ENCODE results near the gene SLC25A11.
"Not testable (repeated sequence)": the region's sequence is repeated elsewhere in the genome, so short reads cannot be mapped to it uniquely, and the experiment has no call there.

SLC25A11 gene

GRCh38 chr17:4926577-4927335 lies 13.1 kb downstream of the SLC25A11 start:
- H3K18ac ChIP-seq (ENCODE audit: low read depth in 1 of 2, low read length in 2 of 2); H3K4ac ChIP-seq (ENCODE audit: low read depth in 1 of 2, low read length in 2 of 2); H3K79me1 ChIP-seq (replicated peaks; ENCODE audit: low read length, poor library complexity, severe bottlenecking); H3K23ac ChIP-seq (ENCODE audit: low read length in 2 of 2); H3K4me3 ChIP-seq (ENCODE audit: insufficient read depth in 1 of 2, low read depth in 1 of 2, low read length in 2 of 2); H2AK5ac ChIP-seq (ENCODE audit: low read length, severe bottlenecking); DNase-seq; H2BK12ac ChIP-seq (ENCODE audit: low read length in 2 of 2); H2BK5ac ChIP-seq (ENCODE audit: low read depth, low read length, poor library complexity, severe bottlenecking); H2BK15ac ChIP-seq (ENCODE audit: low read depth, poor library complexity, severe bottlenecking); H2BK120ac ChIP-seq (ENCODE audit: low read depth, low read length); H3K9me3 ChIP-seq (ENCODE audit: control insufficient read depth, low read length); H3K27me3 ChIP-seq (ENCODE audit: control insufficient read depth in 1 of 2, insufficient read depth in 1 of 2, low read length in 2 of 2); H3K9ac ChIP-seq (ENCODE audit: low read length); H4K91ac ChIP-seq (ENCODE audit: low read length); H3K27ac ChIP-seq (ENCODE audit: low read length, poor library complexity, severe bottlenecking); H3K4me2 ChIP-seq (ENCODE audit: low read length, poor library complexity, severe bottlenecking); H2AFZ ChIP-seq (ENCODE audit: low read depth, low read length); H3K14ac ChIP-seq (ENCODE audit: low read length in 2 of 2); H3K4me1 ChIP-seq (ENCODE audit: control insufficient read depth, insufficient read depth, low read depth, low read length); H4K8ac ChIP-seq (ENCODE audit: low read length): not testable (repeated sequence)
- 92% methylated on average over 24 of the region's 24 CpGs for WGBS
- H3K36me3 ChIP-seq (ENCODE audit: control insufficient read depth in 1 of 2, insufficient read depth in 2 of 2, low read depth in 1 of 2, low read length in 2 of 2): peaks cover 5 to 11% of the 10 kb centered on the region in 2 experiments

GRCh38 chr17:4921320-4921719 lies 18.5 kb downstream of the SLC25A11 start:
- H3K79me1 ChIP-seq (replicated peaks; ENCODE audit: low read length, poor library complexity, severe bottlenecking): no peaks in the 10 kb centered on the region
- H3K4me3 ChIP-seq (ENCODE audit: insufficient read depth in 1 of 2, low read depth in 1 of 2, low read length in 2 of 2): no peak overlapping the region
- no peak overlapping the region for H3K27ac ChIP-seq (ENCODE audit: low read length, poor library complexity, severe bottlenecking)
- no peak overlapping the region for H2BK5ac ChIP-seq (ENCODE audit: low read depth, low read length, poor library complexity, severe bottlenecking)
- H3K27me3 ChIP-seq (ENCODE audit: control insufficient read depth in 1 of 2, insufficient read depth in 1 of 2, low read length in 2 of 2): no peaks in the 10 kb centered on the region
- H3K9ac ChIP-seq (ENCODE audit: low read length): no peak overlapping the region
- no peak overlapping the region for H4K8ac ChIP-seq (ENCODE audit: low read length)
- H4K91ac ChIP-seq (ENCODE audit: low read length): no peak overlapping the region
- WGBS: no CpG with 5 or more reads among the region's 4 CpGs
- H2AK5ac ChIP-seq (ENCODE audit: low read length, severe bottlenecking): no peak overlapping the region
- H2BK120ac ChIP-seq (ENCODE audit: low read depth, low read length): no peak overlapping the region
- no peaks in the 10 kb centered on the region for H3K4me1 ChIP-seq (ENCODE audit: control insufficient read depth, insufficient read depth, low read depth, low read length)
- H3K23ac ChIP-seq (ENCODE audit: low read length in 2 of 2): no peak overlapping the region
- H3K4ac ChIP-seq (ENCODE audit: low read depth in 1 of 2, low read length in 2 of 2): no peak overlapping the region
- H2BK12ac ChIP-seq (ENCODE audit: low read length in 2 of 2): no peak overlapping the region
- no peak for DNase-seq
- H3K9me3 ChIP-seq (ENCODE audit: control insufficient read depth, low read length): no peaks in the 10 kb centered on the region
- no peak overlapping the region for H3K14ac ChIP-seq (ENCODE audit: low read length in 2 of 2)
- H2BK15ac ChIP-seq (ENCODE audit: low read depth, poor library complexity, severe bottlenecking): no peak overlapping the region
- H3K36me3 ChIP-seq (ENCODE audit: control insufficient read depth in 1 of 2, insufficient read depth in 2 of 2, low read depth in 1 of 2, low read length in 2 of 2): no peaks in the 10 kb centered on the region
- no peak overlapping the region for H3K18ac ChIP-seq (ENCODE audit: low read depth in 1 of 2, low read length in 2 of 2)
- H2AFZ ChIP-seq (ENCODE audit: low read depth, low read length): no peak overlapping the region
- no peak overlapping the region for H3K4me2 ChIP-seq (ENCODE audit: low read length, poor library complexity, severe bottlenecking)

GRCh38 chr17:4920351-4921048 lies 19.3 kb downstream of the SLC25A11 start:
- peak; percentile 72 for DNase-seq
- Histone ChIP-seq H3K4me1 (ENCODE audit: control insufficient read depth, insufficient read depth, low read depth, low read length) (no peaks in the 10 kb centered on the region), H3K23ac (ENCODE audit: low read length in 2 of 2) (no peak overlapping the region), H3K4me2 (ENCODE audit: low read length, poor library complexity, severe bottlenecking) (no peak overlapping the region), H3K36me3 (ENCODE audit: control insufficient read depth in 1 of 2, insufficient read depth in 2 of 2, low read depth in 1 of 2, low read length in 2 of 2) (no peaks in the 10 kb centered on the region), H3K14ac (ENCODE audit: low read length in 2 of 2) (no peak overlapping the region), H3K27ac (ENCODE audit: low read length, poor library complexity, severe bottlenecking) (no peak overlapping the region), H3K9me3 (ENCODE audit: control insufficient read depth, low read length) (no peaks in the 10 kb centered on the region), H2AFZ (ENCODE audit: low read depth, low read length) (no peak overlapping the region), H3K27me3 (ENCODE audit: control insufficient read depth in 1 of 2, insufficient read depth in 1 of 2, low read length in 2 of 2) (no peaks in the 10 kb centered on the region), H4K8ac (ENCODE audit: low read length) (no peak overlapping the region), H3K4me3 (ENCODE audit: insufficient read depth in 1 of 2, low read depth in 1 of 2, low read length in 2 of 2) (no peak overlapping the region), H2AK5ac (ENCODE audit: low read length, severe bottlenecking) (no peak overlapping the region), H3K18ac (ENCODE audit: low read depth in 1 of 2, low read length in 2 of 2) (no peak overlapping the region), H2BK5ac (ENCODE audit: low read depth, low read length, poor library complexity, severe bottlenecking) (no peak overlapping the region), H2BK120ac (ENCODE audit: low read depth, low read length) (no peak overlapping the region), H2BK12ac (ENCODE audit: low read length in 2 of 2) (no peak overlapping the region), H3K79me1 (replicated peaks; ENCODE audit: low read length, poor library complexity, severe bottlenecking) (no peaks in the 10 kb centered on the region), H2BK15ac (ENCODE audit: low read depth, poor library complexity, severe bottlenecking) (no peak overlapping the region), H4K91ac (ENCODE audit: low read length) (no peak overlapping the region), H3K9ac (ENCODE audit: low read length) (no peak overlapping the region), H3K4ac (ENCODE audit: low read depth in 1 of 2, low read length in 2 of 2) (no peak overlapping the region)
- 88% methylated on average over 9 of the region's 10 CpGs for WGBS

GRCh38 chr17:4919511-4920047 lies 20.3 kb downstream of the SLC25A11 start:
- no peaks in the 10 kb centered on the region for H3K9me3 ChIP-seq (ENCODE audit: control insufficient read depth, low read length)
- no peak overlapping the region for H2AFZ ChIP-seq (ENCODE audit: low read depth, low read length)
- H3K4me1 ChIP-seq (ENCODE audit: control insufficient read depth, insufficient read depth, low read depth, low read length): no peaks in the 10 kb centered on the region
- H3K27ac ChIP-seq (ENCODE audit: low read length, poor library complexity, severe bottlenecking): no peak overlapping the region
- H4K8ac ChIP-seq (ENCODE audit: low read length): no peak overlapping the region
- H2BK12ac ChIP-seq (ENCODE audit: low read length in 2 of 2): no peak overlapping the region
- no peak overlapping the region for H2BK120ac ChIP-seq (ENCODE audit: low read depth, low read length)
- no peaks in the 10 kb centered on the region for H3K36me3 ChIP-seq (ENCODE audit: control insufficient read depth in 1 of 2, insufficient read depth in 2 of 2, low read depth in 1 of 2, low read length in 2 of 2)
- H2BK5ac ChIP-seq (ENCODE audit: low read depth, low read length, poor library complexity, severe bottlenecking): no peak overlapping the region
- no peak overlapping the region for H3K14ac ChIP-seq (ENCODE audit: low read length in 2 of 2)
- H3K9ac ChIP-seq (ENCODE audit: low read length): no peak overlapping the region
- H3K4me2 ChIP-seq (ENCODE audit: low read length, poor library complexity, severe bottlenecking): no peak overlapping the region
- DNase-seq: peak; percentile 30
- H2BK15ac ChIP-seq (ENCODE audit: low read depth, poor library complexity, severe bottlenecking): no peak overlapping the region
- H3K23ac ChIP-seq (ENCODE audit: low read length in 2 of 2): no peak overlapping the region
- H4K91ac ChIP-seq (ENCODE audit: low read length): no peak overlapping the region
- 57% methylated on average over 6 of the region's 8 CpGs for WGBS
- no peak overlapping the region for H2AK5ac ChIP-seq (ENCODE audit: low read length, severe bottlenecking)
- H3K4me3 ChIP-seq (ENCODE audit: insufficient read depth in 1 of 2, low read depth in 1 of 2, low read length in 2 of 2): peak overlapping the region in 1 of 2 experiments; percentile 6
- no peak overlapping the region for H3K4ac ChIP-seq (ENCODE audit: low read depth in 1 of 2, low read length in 2 of 2)
- H3K79me1 ChIP-seq (replicated peaks; ENCODE audit: low read length, poor library complexity, severe bottlenecking): no peaks in the 10 kb centered on the region
- H3K27me3 ChIP-seq (ENCODE audit: control insufficient read depth in 1 of 2, insufficient read depth in 1 of 2, low read length in 2 of 2): no peaks in the 10 kb centered on the region
- no peak overlapping the region for H3K18ac ChIP-seq (ENCODE audit: low read depth in 1 of 2, low read length in 2 of 2)

All from mesenchymal stem cell (in vitro differentiated cells and primary cell).